ENCODE measurements around the gene RERE.

- no peak for TF ChIP-seq CTCF (IDR thresholded peaks at IDR 0.05)
- no peak for TF ChIP-seq POLR2A (IDR thresholded peaks at IDR 0.05)
Measured at GRCh38 chr1:8428441-8428840, 389.0 kb downstream of the RERE start.

All from thyroid gland (tissue), 4 donors.